ENCODE data around the gene FARP1. TPM values are rescaled to one million over a fixed set of nuclear protein-coding genes. Genes with fewer than 3 reads are reported as not detected.

The FARP1 gene
- total RNA-seq, 1 experiment from 2014 or later = 96.6 TPM

Small RNA genes within 50 kb of the gene (microRNA-seq; reads per million reads assigned to microRNA genes)
- gene MIR3170 (ENCODE audit: borderline number of aligned reads) = 1.0 reads per million

Other genes starting within 250 kb of the FARP1 start
- 275 to 301 TPM (median 280 TPM) in 3 replicates for gene IPO5, start 189.4 kb upstream of the FARP1 start, total RNA-seq (2021)
- gene RNF113B, start 34.2 kb downstream of the FARP1 start, total RNA-seq (2021) = not detected in 3 replicates

Measured in WTC11 (cell line).